ENCODE results near the gene TP53INP2. TPM values are rescaled to one million over a fixed set of nuclear protein-coding genes. Genes with fewer than 3 reads are reported as not detected.
"Not testable (repeated sequence)": the region's sequence is repeated elsewhere in the genome, so short reads cannot be mapped to it uniquely, and the experiment has no call there.

The TP53INP2 gene
- total RNA-seq, 1 donor from 2014 or later: 2.7 TPM

- not testable (repeated sequence) for H3K27ac Mint-ChIP-seq, H3K4me3 Mint-ChIP-seq
- peaks cover 16% of the 10 kb centered on the region for H3K4me1 Mint-ChIP-seq
Measured at GRCh38 chr20:34722560-34722959, 18.4 kb downstream of the TP53INP2 start.

GRCh38 chr20:34724172-34724571 is 20.0 kb downstream of the TP53INP2 start:
- no peak for DNase-seq
- peaks cover 32% of the 10 kb centered on the region for H3K36me3 Mint-ChIP-seq (ENCODE audit: low read depth)
- peaks cover 12% of the 10 kb centered on the region for H3K4me1 Mint-ChIP-seq
- H3K4me3 Mint-ChIP-seq: no peak overlapping the region
- H3K27ac Mint-ChIP-seq: no peak overlapping the region
- no peaks in the 10 kb centered on the region for H3K9me3 Mint-ChIP-seq
- no peaks in the 10 kb centered on the region for H3K27me3 Mint-ChIP-seq
- intact Hi-C loops (cut with micrococcal nuclease): no loop called here

More at GRCh38 chr20:34722560-34722959, 18.4 kb downstream of the TP53INP2 start:
- intact Hi-C loops (cut with micrococcal nuclease); H3K9me3 Mint-ChIP-seq; H3K27me3 Mint-ChIP-seq; DNase-seq: not testable (repeated sequence)
- peaks cover 38% of the 10 kb centered on the region for H3K36me3 Mint-ChIP-seq (ENCODE audit: low read depth)

- DNase-seq: no peak
- Mint-ChIP-seq H3K27ac (no peak overlapping the region), H3K4me3 (no peak overlapping the region), H3K27me3 (no peaks in the 10 kb centered on the region), H3K4me1 (peaks cover 2% of the 10 kb centered on the region), H3K36me3 (ENCODE audit: low read depth) (peaks cover 41% of the 10 kb centered on the region), H3K9me3 (no peaks in the 10 kb centered on the region)
- intact Hi-C loops (cut with micrococcal nuclease): no loop called here
Measured at GRCh38 chr20:34729416-34729815, 25.3 kb downstream of the TP53INP2 start.

GRCh38 chr20:34732523-34732922 is 28.4 kb downstream of the TP53INP2 start:
- DNase-seq: no peak
- peaks cover 36% of the 10 kb centered on the region for H3K36me3 Mint-ChIP-seq (ENCODE audit: low read depth)
- intact Hi-C loops (cut with micrococcal nuclease): no loop called here
- H3K4me1 Mint-ChIP-seq: peaks cover 2% of the 10 kb centered on the region
- no peaks in the 10 kb centered on the region for H3K27me3 Mint-ChIP-seq
- no peaks in the 10 kb centered on the region for H3K9me3 Mint-ChIP-seq
- H3K4me3 Mint-ChIP-seq: no peak overlapping the region
- no peak overlapping the region for H3K27ac Mint-ChIP-seq

GRCh38 chr20:34736106-34736735 is 32.1 kb downstream of the TP53INP2 start:
- Mint-ChIP-seq H3K9me3 (no peaks in the 10 kb centered on the region), H3K36me3 (ENCODE audit: low read depth) (peaks cover 39% of the 10 kb centered on the region), H3K27ac (no peak overlapping the region), H3K4me1 (peaks cover 2% of the 10 kb centered on the region), H3K4me3 (no peak overlapping the region), H3K27me3 (no peaks in the 10 kb centered on the region)
- intact Hi-C loops (cut with micrococcal nuclease): no loop called here
- DNase-seq: no peak

- intact Hi-C loops (cut with micrococcal nuclease): no loop called here
- H3K27ac Mint-ChIP-seq: peak overlapping the region; percentile 36
- H3K9me3 Mint-ChIP-seq: no peaks in the 10 kb centered on the region
Measured at GRCh38 chr20:34743039-34743438, 38.9 kb downstream of the TP53INP2 start.

GRCh38 chr20:34744340-34744739 is 40.2 kb downstream of the TP53INP2 start:
- no peak overlapping the region for H3K27ac Mint-ChIP-seq
- H3K4me3 Mint-ChIP-seq: no peak overlapping the region
- no peaks in the 10 kb centered on the region for H3K9me3 Mint-ChIP-seq
- DNase-seq: no peak
- H3K4me1 Mint-ChIP-seq: peaks cover 6% of the 10 kb centered on the region
- intact Hi-C loops (cut with micrococcal nuclease): no loop called here
- H3K27me3 Mint-ChIP-seq: no peaks in the 10 kb centered on the region
- H3K36me3 Mint-ChIP-seq (ENCODE audit: low read depth): peaks cover 49% of the 10 kb centered on the region

More at GRCh38 chr20:34743039-34743438, 38.9 kb downstream of the TP53INP2 start:
- peaks cover 44% of the 10 kb centered on the region for H3K36me3 Mint-ChIP-seq (ENCODE audit: low read depth)
- DNase-seq: no peak
- no peak overlapping the region for H3K4me3 Mint-ChIP-seq
- peaks cover 6% of the 10 kb centered on the region for H3K4me1 Mint-ChIP-seq
- H3K27me3 Mint-ChIP-seq: no peaks in the 10 kb centered on the region

- H3K36me3 Mint-ChIP-seq (ENCODE audit: low read depth): peaks cover 48% of the 10 kb centered on the region
- intact Hi-C loops (cut with micrococcal nuclease): no loop called here
- no peak for DNase-seq
- H3K9me3 Mint-ChIP-seq: no peaks in the 10 kb centered on the region
- no peak overlapping the region for H3K27ac Mint-ChIP-seq
- no peaks in the 10 kb centered on the region for H3K27me3 Mint-ChIP-seq
- H3K4me3 Mint-ChIP-seq: no peak overlapping the region
- H3K4me1 Mint-ChIP-seq: peaks cover 6% of the 10 kb centered on the region
Measured at GRCh38 chr20:34744847-34745246, 40.7 kb downstream of the TP53INP2 start.

GRCh38 chr20:34746674-34747073 is 42.5 kb downstream of the TP53INP2 start:
- peaks cover 6% of the 10 kb centered on the region for H3K4me1 Mint-ChIP-seq
- H3K27me3 Mint-ChIP-seq: no peaks in the 10 kb centered on the region
- intact Hi-C loops (cut with micrococcal nuclease): no loop called here
- no peak overlapping the region for H3K4me3 Mint-ChIP-seq
- no peak overlapping the region for H3K27ac Mint-ChIP-seq
- DNase-seq: no peak
- no peaks in the 10 kb centered on the region for H3K9me3 Mint-ChIP-seq
- H3K36me3 Mint-ChIP-seq (ENCODE audit: low read depth): peaks cover 42% of the 10 kb centered on the region

- Mint-ChIP-seq H3K4me1 (peaks cover 6% of the 10 kb centered on the region), H3K27me3 (no peaks in the 10 kb centered on the region), H3K4me3 (no peak overlapping the region), H3K9me3 (no peaks in the 10 kb centered on the region), H3K36me3 (ENCODE audit: low read depth) (peaks cover 42% of the 10 kb centered on the region), H3K27ac (peak overlapping the region; percentile 14)
- no peak for DNase-seq
- intact Hi-C loops (cut with micrococcal nuclease): no loop called here
Measured at GRCh38 chr20:34747479-34747878, 43.3 kb downstream of the TP53INP2 start.

- DNase-seq: no peak
- Mint-ChIP-seq H3K27ac (no peak overlapping the region), H3K27me3 (no peaks in the 10 kb centered on the region), H3K9me3 (no peaks in the 10 kb centered on the region), H3K4me3 (no peak overlapping the region), H3K4me1 (peaks cover 6% of the 10 kb centered on the region), H3K36me3 (ENCODE audit: low read depth) (peaks cover 35% of the 10 kb centered on the region)
- intact Hi-C loops (cut with micrococcal nuclease): no loop called here
Measured at GRCh38 chr20:34748709-34749108, 44.6 kb downstream of the TP53INP2 start.

- H3K9me3 Mint-ChIP-seq: no peaks in the 10 kb centered on the region
- H3K36me3 Mint-ChIP-seq (ENCODE audit: low read depth): peaks cover 38% of the 10 kb centered on the region
- H3K4me3 Mint-ChIP-seq: no peak overlapping the region
- intact Hi-C loops (cut with micrococcal nuclease): no loop called here
- H3K27ac Mint-ChIP-seq: no peak overlapping the region
- no peaks in the 10 kb centered on the region for H3K27me3 Mint-ChIP-seq
- DNase-seq: no peak
- H3K4me1 Mint-ChIP-seq: peaks cover 6% of the 10 kb centered on the region
Measured at GRCh38 chr20:34750484-34750883, 46.3 kb downstream of the TP53INP2 start.

- no peak overlapping the region for H3K4me3 Mint-ChIP-seq
- peaks cover 35% of the 10 kb centered on the region for H3K36me3 Mint-ChIP-seq (ENCODE audit: low read depth)
- no peak overlapping the region for H3K27ac Mint-ChIP-seq
- DNase-seq: no peak
- intact Hi-C loops (cut with micrococcal nuclease): no loop called here
- no peaks in the 10 kb centered on the region for H3K27me3 Mint-ChIP-seq
- H3K4me1 Mint-ChIP-seq: peaks cover 6% of the 10 kb centered on the region
- no peaks in the 10 kb centered on the region for H3K9me3 Mint-ChIP-seq
Measured at GRCh38 chr20:34751453-34751852, 47.3 kb downstream of the TP53INP2 start.

- Mint-ChIP-seq H3K27ac (no peak overlapping the region), H3K4me3 (no peak overlapping the region), H3K36me3 (ENCODE audit: low read depth) (peaks cover 42% of the 10 kb centered on the region), H3K9me3 (no peaks in the 10 kb centered on the region), H3K4me1 (no peaks in the 10 kb centered on the region), H3K27me3 (no peaks in the 10 kb centered on the region)
- intact Hi-C loops (cut with micrococcal nuclease): no loop called here
- DNase-seq: no peak
Measured at GRCh38 chr20:34753706-34754461, 49.7 kb downstream of the TP53INP2 start.
